A204.1 (cell line): ENCODE data around the gene KCNC3.

Source experiments
- FAIRE-seq: peaks from 2 replicates; lab custom pipeline; 2012; peaks lifted over from hg19 to GRCh38; lab: Jason Lieb, UNC

KCNC3 gene

GRCh38 chr19:50329146-50329925, at the start of gene KCNC3:
Gene KCNC3 (minus strand): TSS chr19:50329377. CDS start chr19:50329082, 295 bp downstream.
- peak; percentile 99 for FAIRE-seq

GRCh38 chr19:50378863-50379236, 49.7 kb upstream of the KCNC3 start:
- no peak for FAIRE-seq

GRCh38 chr19:50378169-50378862, 49.1 kb upstream of the KCNC3 start:
- FAIRE-seq = no peak

- no peak for FAIRE-seq
These were observed 48.3 kb upstream of the KCNC3 start for GRCh38 chr19:50377517-50377916.

GRCh38 chr19:50377051-50377461, 47.9 kb upstream of the KCNC3 start:
- no peak for FAIRE-seq

- FAIRE-seq = peak; percentile 88
These were observed 47.2 kb upstream of the KCNC3 start, which contains the start of gene NR1H2 for GRCh38 chr19:50376166-50377050. Gene NR1H2 (plus strand): TSS chr19:50376457. CDS start chr19:50377606, 1,149 bp downstream.

GRCh38 chr19:50371914-50372475, 42.8 kb upstream of the KCNC3 start:
- no peak for FAIRE-seq

- no peak for FAIRE-seq
These were observed 39.7 kb upstream of the KCNC3 start for GRCh38 chr19:50368649-50369570.

GRCh38 chr19:50365434-50366306, 36.5 kb upstream of the KCNC3 start, which contains the start of gene NAPSA:
Gene NAPSA (minus strand): TSS chr19:50365639. CDS start chr19:50365621, 18 bp downstream.
- no peak for FAIRE-seq

- no peak for FAIRE-seq
These were observed 33.7 kb upstream of the KCNC3 start for GRCh38 chr19:50362656-50363424.

GRCh38 chr19:50362030-50362412, 32.8 kb upstream of the KCNC3 start:
- no peak for FAIRE-seq

- FAIRE-seq = no peak
These were observed 32.3 kb upstream of the KCNC3 start for GRCh38 chr19:50361290-50362029.

- FAIRE-seq = no peak
These were observed 30.2 kb upstream of the KCNC3 start for GRCh38 chr19:50359328-50359818.

- FAIRE-seq = no peak
These were observed 29.5 kb upstream of the KCNC3 start for GRCh38 chr19:50358483-50359327.

GRCh38 chr19:50357178-50358100, 28.3 kb upstream of the KCNC3 start:
- FAIRE-seq = no peak

- FAIRE-seq = no peak
These were observed 27.6 kb upstream of the KCNC3 start for GRCh38 chr19:50356691-50357177.
